ENCODE results near the gene CPED1.
"Not testable (repeated sequence)": the region's sequence is repeated elsewhere in the genome, so short reads cannot be mapped to it uniquely, and the experiment has no call there.

The CPED1 gene

DNA sequence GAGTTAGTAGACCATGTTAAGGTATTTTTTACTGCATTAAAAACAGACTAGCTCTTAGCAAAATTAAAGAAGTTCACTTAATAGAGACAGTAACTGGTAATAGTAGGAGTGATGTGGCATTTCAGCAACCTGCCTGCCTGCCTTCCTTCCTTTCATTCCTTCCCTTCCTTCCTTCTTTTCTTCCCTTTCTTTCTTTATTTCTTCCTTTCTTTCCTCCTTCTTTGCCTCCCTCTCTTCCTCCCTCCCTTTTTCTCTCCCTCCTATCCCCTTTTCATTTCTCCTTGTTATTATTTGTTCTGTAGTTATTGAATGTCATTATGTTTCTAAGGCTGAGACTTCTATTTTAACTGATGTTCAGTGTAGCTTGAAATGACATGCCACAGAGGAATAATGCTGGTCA, 193.8 kb downstream of the CPED1 start:
- TF ChIP-seq, protein P1, sequence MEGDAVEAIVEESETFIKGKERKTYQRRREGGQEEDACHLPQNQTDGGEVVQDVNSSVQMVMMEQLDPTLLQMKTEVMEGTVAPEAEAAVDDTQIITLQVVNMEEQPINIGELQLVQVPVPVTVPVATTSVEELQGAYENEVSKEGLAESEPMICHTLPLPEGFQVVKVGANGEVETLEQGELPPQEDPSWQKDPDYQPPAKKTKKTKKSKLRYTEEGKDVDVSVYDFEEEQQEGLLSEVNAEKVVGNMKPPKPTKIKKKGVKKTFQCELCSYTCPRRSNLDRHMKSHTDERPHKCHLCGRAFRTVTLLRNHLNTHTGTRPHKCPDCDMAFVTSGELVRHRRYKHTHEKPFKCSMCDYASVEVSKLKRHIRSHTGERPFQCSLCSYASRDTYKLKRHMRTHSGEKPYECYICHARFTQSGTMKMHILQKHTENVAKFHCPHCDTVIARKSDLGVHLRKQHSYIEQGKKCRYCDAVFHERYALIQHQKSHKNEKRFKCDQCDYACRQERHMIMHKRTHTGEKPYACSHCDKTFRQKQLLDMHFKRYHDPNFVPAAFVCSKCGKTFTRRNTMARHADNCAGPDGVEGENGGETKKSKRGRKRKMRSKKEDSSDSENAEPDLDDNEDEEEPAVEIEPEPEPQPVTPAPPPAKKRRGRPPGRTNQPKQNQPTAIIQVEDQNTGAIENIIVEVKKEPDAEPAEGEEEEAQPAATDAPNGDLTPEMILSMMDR (IDR thresholded peaks at IDR 0.05; ENCODE audit: low read depth, low read length) = no peak
- no peak overlapping the region for H3K4me3 ChIP-seq (replicated peaks in 1 of 2; ENCODE audit: low read depth in 2 of 2, low read length in 2 of 2)
- no peak for DNase-seq (ENCODE audit: low read depth in 2 of 2)

DNA sequence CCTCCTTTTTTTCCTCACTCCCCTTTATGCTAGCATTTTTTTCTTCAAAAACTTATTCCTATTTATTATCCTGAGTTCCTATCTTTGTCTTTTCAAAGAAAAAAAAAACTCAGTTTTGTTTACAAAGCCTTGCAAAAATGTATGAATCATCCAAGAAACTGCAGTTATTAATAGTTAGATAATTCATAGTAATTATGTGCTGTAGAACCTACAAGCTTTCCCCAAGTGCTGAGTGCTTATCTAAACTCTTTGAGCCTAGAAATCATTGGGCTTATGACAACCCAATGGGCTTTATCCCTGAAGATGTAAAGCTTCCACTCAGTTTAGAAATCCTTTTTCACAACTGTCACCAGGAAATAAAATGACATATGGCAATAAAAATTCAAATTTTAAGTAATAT, 194.4 kb downstream of the CPED1 start:
- peak in 1 of 2 donors; percentile 22 for DNase-seq (ENCODE audit: low read depth in 2 of 2)
- H3K4me3 ChIP-seq (replicated peaks in 1 of 2; ENCODE audit: low read depth in 2 of 2, low read length in 2 of 2) = no peak overlapping the region
- TF ChIP-seq, protein P1 (IDR thresholded peaks at IDR 0.05; ENCODE audit: low read depth, low read length) = no peak

DNA sequence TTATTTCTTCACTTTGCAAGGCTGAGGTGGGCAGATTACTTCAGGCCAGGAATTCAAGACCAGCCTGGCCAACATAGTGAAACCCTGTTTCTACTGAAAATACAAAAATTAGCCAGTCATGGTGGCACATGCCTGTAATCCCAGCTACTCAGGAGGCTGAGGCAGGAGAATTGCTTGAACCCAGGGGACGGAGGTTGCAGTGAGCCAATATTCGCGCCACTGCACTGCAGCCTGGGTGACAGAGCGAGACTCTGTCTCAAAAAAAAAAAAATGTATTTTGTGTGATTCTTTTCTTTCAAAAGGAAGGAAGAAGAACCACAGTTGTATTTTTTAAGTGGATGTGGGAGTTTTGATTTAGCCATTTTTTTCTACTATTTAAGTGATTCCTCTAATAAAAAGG, 195.4 kb downstream of the CPED1 start:
- DNase-seq (ENCODE audit: low read depth in 2 of 2); H3K4me3 ChIP-seq (replicated peaks in 1 of 2; ENCODE audit: low read depth in 2 of 2, low read length in 2 of 2): not testable (repeated sequence)

DNA sequence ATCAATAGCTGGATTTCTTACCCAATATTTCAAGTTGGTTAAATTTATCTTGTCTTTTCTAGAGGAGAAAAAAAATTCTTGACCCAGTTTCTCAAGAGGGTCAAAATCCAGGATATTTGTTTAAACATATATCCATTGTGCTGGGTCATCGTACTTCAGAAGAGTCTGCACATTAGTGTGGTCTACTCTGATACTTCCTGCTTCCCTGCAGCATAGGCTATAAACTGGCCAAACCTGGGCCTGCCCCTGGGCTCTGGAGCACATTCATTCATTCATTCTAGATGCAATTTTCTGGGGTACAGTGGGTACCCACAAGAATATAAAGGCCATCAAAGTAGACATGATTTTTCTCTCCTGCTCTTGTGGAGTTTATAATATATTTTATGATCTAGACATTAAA, 198.2 kb downstream of the CPED1 start:
- TF ChIP-seq, protein P1 (IDR thresholded peaks at IDR 0.05; ENCODE audit: low read depth, low read length) = no peak
- H3K4me3 ChIP-seq (replicated peaks in 1 of 2; ENCODE audit: low read depth in 2 of 2, low read length in 2 of 2) = no peak overlapping the region
- no peak for DNase-seq (ENCODE audit: low read depth in 2 of 2)

DNA sequence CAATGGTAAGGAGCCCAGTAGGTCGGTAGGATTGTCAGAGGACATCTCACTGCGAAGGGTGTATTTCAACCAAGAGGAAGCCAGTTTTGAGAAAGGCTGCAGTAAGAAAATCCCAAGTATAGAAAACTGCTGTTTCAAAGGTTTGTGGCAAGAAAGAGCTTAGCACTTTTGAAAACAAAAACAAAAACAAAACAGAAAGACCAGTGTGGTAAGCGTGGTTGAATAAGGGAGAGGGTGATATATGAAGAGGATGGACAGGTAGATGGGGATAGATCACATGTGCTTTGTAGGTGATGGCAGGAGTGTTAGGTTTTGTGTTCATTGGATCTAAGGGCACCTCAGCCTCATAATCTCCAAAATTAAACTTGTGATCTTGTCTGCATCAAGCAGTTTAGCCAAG, 198.7 kb downstream of the CPED1 start:
- no peak overlapping the region for H3K4me3 ChIP-seq (replicated peaks in 1 of 2; ENCODE audit: low read depth in 2 of 2, low read length in 2 of 2)
- TF ChIP-seq, protein P1 (IDR thresholded peaks at IDR 0.05; ENCODE audit: low read depth, low read length) = no peak
- no peak for DNase-seq (ENCODE audit: low read depth in 2 of 2)

DNA sequence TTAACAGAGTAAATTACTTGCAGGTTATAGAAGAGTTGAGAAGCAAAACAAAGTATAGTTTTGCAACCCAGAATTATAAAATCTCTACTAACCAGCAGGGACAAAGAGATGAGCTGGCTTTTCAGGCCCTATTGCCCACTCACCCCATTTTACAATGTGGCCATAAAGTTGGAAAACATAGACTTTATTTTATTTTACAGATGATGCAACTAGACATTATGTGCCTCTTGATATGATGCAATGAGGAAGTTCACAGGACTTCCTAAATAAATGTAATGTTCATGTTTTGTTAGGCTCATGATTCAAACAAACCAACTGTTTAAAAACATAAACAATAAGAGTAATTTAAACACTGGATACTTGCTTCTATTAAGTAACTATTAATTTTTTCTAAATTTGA, 199.2 kb downstream of the CPED1 start:
- no peak overlapping the region for H3K4me3 ChIP-seq (replicated peaks in 1 of 2; ENCODE audit: low read depth in 2 of 2, low read length in 2 of 2)
- peak in 1 of 2 donors; percentile 69 for DNase-seq (ENCODE audit: low read depth in 2 of 2)
- TF ChIP-seq, protein P1 (IDR thresholded peaks at IDR 0.05; ENCODE audit: low read depth, low read length) = no peak

DNA sequence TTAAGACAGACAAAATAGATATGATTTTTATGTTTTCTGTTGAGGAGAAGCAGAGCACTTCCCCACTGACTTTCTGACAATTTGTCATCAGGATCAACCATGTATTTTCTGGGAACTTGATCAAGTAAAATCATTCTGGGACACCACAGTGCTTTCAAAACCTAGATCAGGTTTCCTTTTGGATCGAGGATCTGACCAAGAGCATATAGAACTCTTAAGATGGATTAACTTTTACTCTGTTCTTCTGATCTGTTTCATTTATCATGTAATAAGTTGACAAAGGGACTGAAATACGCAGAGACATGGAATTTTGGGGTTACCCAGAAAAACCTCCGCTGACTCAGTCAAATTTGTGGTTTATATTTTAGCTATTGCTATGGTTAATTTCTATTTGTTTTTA, 204.3 kb downstream of the CPED1 start:
- H3K4me3 ChIP-seq (replicated peaks in 1 of 2; ENCODE audit: low read depth in 2 of 2, low read length in 2 of 2) = no peak overlapping the region
- DNase-seq (ENCODE audit: low read depth in 2 of 2) = no peak
- TF ChIP-seq, protein P1 (IDR thresholded peaks at IDR 0.05; ENCODE audit: low read depth, low read length) = no peak
